ENCODE results near the gene PDE3B. TPM values are rescaled to one million over a fixed set of nuclear protein-coding genes. Genes with fewer than 3 reads are reported as not detected.
"Not testable (repeated sequence)": the region's sequence is repeated elsewhere in the genome, so short reads cannot be mapped to it uniquely, and the experiment has no call there.

Gene PDE3B
- 10 to 100 TPM; 13.0 to 17.8 (median 17.0) TPM for total RNA-seq

DNA sequence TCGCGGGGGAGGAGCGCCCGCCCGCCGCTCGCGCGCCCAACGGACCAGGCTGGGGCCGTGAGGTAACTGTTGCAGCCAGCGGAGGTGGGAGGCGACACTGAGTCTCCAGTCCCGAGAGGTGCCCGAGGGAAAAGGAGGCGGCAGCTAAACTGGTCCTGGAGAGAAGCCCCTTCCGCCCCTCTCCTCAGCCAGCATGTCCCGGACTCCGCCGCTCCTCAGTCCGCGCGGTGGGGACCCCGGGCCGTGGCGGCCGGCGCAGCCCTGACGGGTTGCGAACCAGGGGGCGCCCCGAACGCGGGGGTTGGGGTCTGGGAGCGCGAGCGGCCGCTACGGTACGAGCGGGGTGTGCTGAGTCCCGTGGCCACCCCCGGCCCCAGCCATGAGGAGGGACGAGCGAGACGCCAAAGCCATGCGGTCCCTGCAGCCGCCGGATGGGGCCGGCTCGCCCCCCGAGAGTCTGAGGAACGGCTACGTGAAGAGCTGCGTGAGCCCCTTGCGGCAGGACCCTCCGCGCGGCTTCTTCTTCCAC lies at the start of gene PDE3B:
PDE3B (plus strand) TSS at position 108 of the 529 bp plus-strand sequence; CDS start at position 380, 272 bp downstream.
- H3K36me3 Mint-ChIP-seq (ENCODE audit: insufficient read depth) = peaks cover 8% of the 10 kb centered on the region

DNA sequence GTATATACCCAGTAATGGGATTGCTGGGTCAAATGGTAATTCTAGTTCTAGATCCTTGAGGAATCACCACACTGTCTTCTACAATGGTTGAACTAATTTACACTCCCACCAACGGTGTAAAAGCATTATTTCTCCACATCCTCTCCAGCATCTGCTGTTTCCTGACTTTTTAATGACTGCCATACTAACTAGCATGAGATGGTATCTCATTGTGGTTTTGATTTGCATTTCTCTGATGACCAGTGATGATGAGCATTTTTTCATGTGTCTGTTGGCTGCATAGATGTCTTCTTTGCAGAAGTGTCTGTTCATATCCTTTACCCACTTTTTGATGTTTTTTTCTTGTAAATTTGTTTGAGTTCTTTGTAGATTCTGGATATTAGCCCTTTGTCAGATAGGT lies 48.3 kb upstream of the PDE3B start:
- Mint-ChIP-seq H3K4me1 (ENCODE audit: low read depth) (peaks cover 28% of the 10 kb centered on the region), H3K9me3 (peaks cover 13% of the 10 kb centered on the region), H3K36me3 (ENCODE audit: insufficient read depth) (peaks cover 42% of the 10 kb centered on the region)
- H3K27me3 Mint-ChIP-seq (ENCODE audit: low read depth); ATAC-seq; DNase-seq; H3K4me3 Mint-ChIP-seq: not testable (repeated sequence)

More for the DNA sequence above, at the start of gene PDE3B:
- Mint-ChIP-seq H3K9me3 (no peaks in the 10 kb centered on the region), H3K27me3 (ENCODE audit: low read depth) (no peaks in the 10 kb centered on the region), H3K4me1 (ENCODE audit: low read depth) (peaks cover 58% of the 10 kb centered on the region), H3K4me3 (peak within 1 kb of the TSS; percentile 82)
- ATAC-seq (peak; percentile 66), DNase-seq (peak; percentile 63)

DNA sequence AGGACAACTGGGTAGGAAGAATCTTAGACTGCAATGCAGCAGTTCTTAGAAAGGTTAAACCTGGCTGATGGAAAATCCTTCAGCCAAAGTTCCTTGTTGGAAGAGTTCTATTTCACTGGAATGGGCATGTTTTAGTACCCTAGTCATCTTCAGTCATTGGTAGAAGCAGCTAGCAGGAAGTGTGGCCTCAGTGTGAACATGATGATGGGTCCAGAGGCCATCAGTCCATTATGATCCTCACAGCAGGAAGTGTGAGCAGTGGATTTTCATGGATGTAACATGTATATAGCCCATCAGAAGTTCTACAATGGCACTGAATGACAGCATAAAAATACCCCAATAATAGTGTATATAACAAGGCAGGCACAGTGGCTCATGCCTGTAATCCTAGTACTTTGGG lies 35.9 kb upstream of the PDE3B start:
- ATAC-seq (no peak), DNase-seq (no peak)
- H3K36me3 Mint-ChIP-seq (ENCODE audit: insufficient read depth) = peaks cover 54% of the 10 kb centered on the region
- H3K4me3 Mint-ChIP-seq = no peak overlapping the region
- no peaks in the 10 kb centered on the region for H3K27me3 Mint-ChIP-seq (ENCODE audit: low read depth)
- peaks cover 16% of the 10 kb centered on the region for H3K4me1 Mint-ChIP-seq (ENCODE audit: low read depth)
- peaks cover 7% of the 10 kb centered on the region for H3K9me3 Mint-ChIP-seq

DNA sequence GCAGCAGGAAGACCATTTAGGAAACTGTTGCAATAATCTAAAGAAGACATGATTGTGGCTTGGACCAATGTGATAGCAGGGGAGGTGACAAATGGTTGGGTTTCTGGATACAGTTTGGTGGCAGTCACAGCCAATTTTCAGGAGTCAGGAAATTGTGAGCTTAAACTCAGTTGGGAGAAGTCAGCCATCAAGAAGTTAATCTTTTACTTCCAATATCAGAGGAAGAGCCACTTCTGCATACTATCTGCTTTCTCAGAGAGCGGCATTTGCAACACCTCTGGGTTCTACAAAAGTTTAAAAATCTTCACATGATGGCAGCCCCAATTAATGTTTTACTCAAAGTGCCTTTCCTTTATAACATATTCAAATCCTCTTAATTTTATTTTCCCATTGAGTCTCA lies 33.7 kb upstream of the PDE3B start:
- Mint-ChIP-seq H3K36me3 (ENCODE audit: insufficient read depth) (peaks cover 47% of the 10 kb centered on the region), H3K4me1 (ENCODE audit: low read depth) (peaks cover 30% of the 10 kb centered on the region), H3K4me3 (no peak overlapping the region), H3K9me3 (peaks cover 7% of the 10 kb centered on the region), H3K27me3 (ENCODE audit: low read depth) (no peaks in the 10 kb centered on the region)
- DNase-seq (no peak), ATAC-seq (no peak)

DNA sequence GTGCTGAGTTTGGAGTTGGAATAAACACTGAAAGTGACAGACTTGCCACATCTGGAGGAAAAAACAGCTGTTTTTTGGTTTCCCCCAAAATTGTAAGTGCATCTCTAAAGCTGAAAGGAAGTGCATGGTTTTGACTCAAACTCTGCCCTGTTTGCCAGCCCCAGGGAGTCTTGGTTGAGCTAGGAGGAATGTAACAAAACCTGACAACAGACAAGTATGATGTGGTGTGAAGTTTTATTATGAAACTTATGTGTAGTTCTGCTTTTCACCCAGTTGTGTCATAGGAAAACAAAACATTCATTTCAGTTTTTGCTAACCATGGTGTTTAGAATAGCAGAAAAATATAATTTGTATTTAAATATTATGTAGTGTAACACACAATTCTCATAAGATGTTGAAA lies 31.7 kb upstream of the PDE3B start:
- peak; percentile 67 to 87 for ATAC-seq

DNA sequence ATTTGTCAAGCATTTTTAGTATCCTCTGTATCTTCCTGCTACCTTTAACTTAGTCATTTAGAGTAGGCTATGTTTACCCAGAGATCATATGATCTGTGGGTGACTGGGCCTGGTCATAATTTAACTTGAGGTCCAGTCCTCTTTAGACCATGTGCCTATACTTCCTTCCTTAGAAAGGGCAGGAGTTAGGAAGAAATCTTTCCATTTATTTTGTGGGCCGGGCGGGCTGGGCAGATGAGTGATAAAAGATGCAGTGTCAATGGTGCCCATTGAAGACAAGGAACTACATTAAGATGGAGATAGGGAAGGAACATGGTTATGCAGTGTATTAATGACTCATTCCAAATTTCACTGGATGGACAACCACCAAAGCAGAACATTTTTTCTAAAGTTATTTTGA lies 30.9 kb upstream of the PDE3B start:
- no peaks in the 10 kb centered on the region for H3K27me3 Mint-ChIP-seq (ENCODE audit: low read depth)
- peaks cover 32% of the 10 kb centered on the region for H3K36me3 Mint-ChIP-seq (ENCODE audit: insufficient read depth)
- no peak overlapping the region for H3K4me3 Mint-ChIP-seq
- no peaks in the 10 kb centered on the region for H3K9me3 Mint-ChIP-seq
- ATAC-seq (no peak), DNase-seq (no peak)
- H3K4me1 Mint-ChIP-seq (ENCODE audit: low read depth) = peaks cover 39% of the 10 kb centered on the region

More for the DNA sequence above, 31.7 kb upstream of the PDE3B start:
- peaks cover 37% of the 10 kb centered on the region for H3K4me1 Mint-ChIP-seq (ENCODE audit: low read depth)
- peaks cover 4% of the 10 kb centered on the region for H3K9me3 Mint-ChIP-seq
- no peak overlapping the region for H3K4me3 Mint-ChIP-seq
- H3K36me3 Mint-ChIP-seq (ENCODE audit: insufficient read depth) = peaks cover 36% of the 10 kb centered on the region
- no peak for DNase-seq
- H3K27me3 Mint-ChIP-seq (ENCODE audit: low read depth) = no peaks in the 10 kb centered on the region

DNA sequence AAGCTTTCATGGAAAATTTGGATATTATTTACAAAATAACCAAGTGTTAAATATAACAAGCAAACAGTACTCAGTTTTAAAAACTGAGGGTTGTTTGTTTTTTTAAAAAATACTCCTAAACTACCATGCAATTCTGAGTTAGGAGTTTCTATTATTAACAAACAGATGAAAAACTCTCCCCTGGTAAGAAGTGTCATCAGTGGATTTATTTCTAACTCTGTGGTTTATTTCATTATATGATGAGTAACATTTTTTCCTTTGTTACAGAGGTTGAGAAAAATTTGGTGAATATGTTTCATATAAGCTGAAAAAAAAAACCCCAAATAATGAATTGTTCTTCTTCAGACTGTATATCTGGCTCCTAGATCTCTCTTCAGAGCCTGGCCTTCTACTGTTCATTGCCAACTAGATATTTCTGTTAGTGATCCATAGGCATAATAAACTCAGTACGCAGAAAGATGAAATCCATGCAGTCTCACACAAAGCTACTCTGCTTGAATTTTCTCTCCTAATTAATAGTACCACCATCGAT lies 29.4 kb upstream of the PDE3B start:
- H3K27me3 Mint-ChIP-seq (ENCODE audit: low read depth) = no peaks in the 10 kb centered on the region
- H3K9me3 Mint-ChIP-seq = no peaks in the 10 kb centered on the region
- DNase-seq (no peak), ATAC-seq (no peak)
- H3K4me3 Mint-ChIP-seq = no peak overlapping the region
- H3K36me3 Mint-ChIP-seq (ENCODE audit: insufficient read depth) = peaks cover 28% of the 10 kb centered on the region
- H3K4me1 Mint-ChIP-seq (ENCODE audit: low read depth) = peaks cover 46% of the 10 kb centered on the region

DNA sequence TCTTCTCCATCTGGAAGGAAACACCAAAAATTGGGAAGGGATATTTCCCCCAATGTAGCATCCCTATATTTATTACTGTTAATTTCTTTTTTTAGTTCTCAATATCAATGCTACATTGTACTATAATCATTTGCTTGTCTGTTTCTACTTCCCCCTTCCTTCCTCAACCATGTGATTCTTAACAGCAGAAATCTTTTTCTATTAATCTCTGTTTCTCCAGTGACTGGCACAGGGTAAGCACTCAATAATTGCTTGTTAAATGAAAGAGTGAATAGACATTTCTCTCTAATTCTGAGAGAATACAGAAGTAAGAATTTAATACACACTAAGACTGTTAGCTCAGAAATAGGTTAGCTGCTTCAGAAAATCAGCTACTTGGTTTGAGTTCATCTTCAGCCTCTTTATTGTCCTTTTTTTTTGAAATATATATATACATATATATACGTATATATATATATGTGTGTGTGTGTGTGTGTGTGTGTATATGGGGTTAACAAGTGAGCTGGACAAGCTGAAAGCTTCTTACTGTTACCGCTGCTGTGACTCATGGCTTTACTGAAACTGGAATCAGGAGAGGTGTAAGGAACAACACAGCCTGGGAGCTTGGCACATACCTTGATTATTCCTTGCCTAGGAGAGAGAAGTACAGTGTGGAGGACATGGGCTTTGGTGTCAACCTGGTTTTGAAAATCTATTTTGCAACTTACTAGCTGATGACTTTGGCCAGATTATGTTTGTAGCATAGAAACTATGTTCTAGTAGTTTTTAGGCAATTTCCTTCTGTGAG lies 26.2 kb upstream of the PDE3B start:
- ATAC-seq (no peak), DNase-seq (no peak)
- no peaks in the 10 kb centered on the region for H3K9me3 Mint-ChIP-seq
- no peak overlapping the region for H3K4me3 Mint-ChIP-seq
- H3K36me3 Mint-ChIP-seq (ENCODE audit: insufficient read depth) = peaks cover 8% of the 10 kb centered on the region
- peaks cover 42% of the 10 kb centered on the region for H3K4me1 Mint-ChIP-seq (ENCODE audit: low read depth)
- no peaks in the 10 kb centered on the region for H3K27me3 Mint-ChIP-seq (ENCODE audit: low read depth)

DNA sequence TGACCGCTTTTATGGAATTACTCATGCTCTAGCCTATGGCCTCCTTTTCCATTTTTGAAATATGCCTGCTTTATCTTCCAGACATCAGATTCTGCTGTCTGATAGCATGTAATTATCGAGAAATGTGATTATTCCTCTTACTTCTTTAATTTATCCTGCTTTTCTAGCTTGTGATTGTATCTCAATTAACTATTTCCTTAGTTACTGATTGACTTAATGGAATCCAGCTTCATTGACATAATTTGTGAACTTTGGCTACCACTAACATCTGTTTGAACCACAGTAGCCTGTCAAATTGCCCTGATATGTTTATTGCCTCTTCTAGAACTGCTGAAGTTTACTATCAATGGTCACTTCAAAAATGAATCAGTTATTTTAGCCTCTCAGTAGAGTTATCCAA lies 25.5 kb upstream of the PDE3B start:
- no peaks in the 10 kb centered on the region for H3K27me3 Mint-ChIP-seq (ENCODE audit: low read depth)
- DNase-seq (no peak), ATAC-seq (no peak)
- peaks cover 11% of the 10 kb centered on the region for H3K36me3 Mint-ChIP-seq (ENCODE audit: insufficient read depth)
- H3K4me3 Mint-ChIP-seq = no peak overlapping the region
- H3K4me1 Mint-ChIP-seq (ENCODE audit: low read depth) = peaks cover 45% of the 10 kb centered on the region
- no peaks in the 10 kb centered on the region for H3K9me3 Mint-ChIP-seq

DNA sequence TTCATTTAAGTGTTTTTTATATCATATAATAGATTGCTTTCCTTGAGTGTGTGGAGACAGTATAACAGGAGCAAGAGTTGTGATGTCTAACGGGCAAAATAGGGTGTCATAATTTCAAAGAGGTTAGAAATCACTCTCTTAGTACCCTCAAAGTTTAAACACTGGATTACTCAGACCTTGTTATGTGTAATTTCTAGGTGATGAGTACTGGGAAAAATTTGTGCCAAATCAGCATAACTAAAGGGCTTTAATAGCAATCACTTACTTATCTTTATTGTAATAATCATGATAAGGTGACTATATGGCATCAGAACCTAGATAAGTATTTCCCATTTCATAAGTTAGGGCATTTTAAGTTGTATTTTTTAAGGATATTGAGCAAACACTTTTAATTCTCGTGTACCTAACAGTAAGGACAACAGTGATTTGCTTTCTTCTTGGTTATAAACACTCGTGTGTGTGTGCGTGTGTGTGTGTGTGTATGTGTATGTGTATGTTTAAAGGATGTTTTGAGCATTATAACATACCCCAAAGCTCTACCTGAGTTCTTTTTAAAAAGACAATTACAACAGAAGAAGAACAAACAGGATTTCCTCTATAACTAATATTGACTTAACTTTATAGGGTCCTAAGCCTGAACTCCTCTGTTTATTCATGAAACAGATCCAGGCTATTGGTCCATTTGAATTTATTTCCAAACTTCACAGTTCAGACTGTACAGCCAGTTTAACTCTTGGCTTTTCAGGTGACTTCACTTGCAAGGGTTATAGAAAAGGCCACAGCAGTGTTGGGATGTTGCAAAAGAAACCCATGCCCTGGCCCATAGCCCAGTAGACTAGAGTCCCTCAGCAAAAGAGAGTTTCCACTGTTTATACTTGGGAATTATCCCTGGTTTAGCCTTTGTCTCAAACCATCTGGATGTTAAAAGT lies 23.7 kb upstream of the PDE3B start:
- Mint-ChIP-seq H3K4me3 (no peak overlapping the region), H3K9me3 (no peaks in the 10 kb centered on the region), H3K4me1 (ENCODE audit: low read depth) (peaks cover 41% of the 10 kb centered on the region), H3K27me3 (ENCODE audit: low read depth) (no peaks in the 10 kb centered on the region), H3K36me3 (ENCODE audit: insufficient read depth) (peaks cover 16% of the 10 kb centered on the region)
- ATAC-seq = peak; percentile 57 to 61
- DNase-seq = no peak

DNA sequence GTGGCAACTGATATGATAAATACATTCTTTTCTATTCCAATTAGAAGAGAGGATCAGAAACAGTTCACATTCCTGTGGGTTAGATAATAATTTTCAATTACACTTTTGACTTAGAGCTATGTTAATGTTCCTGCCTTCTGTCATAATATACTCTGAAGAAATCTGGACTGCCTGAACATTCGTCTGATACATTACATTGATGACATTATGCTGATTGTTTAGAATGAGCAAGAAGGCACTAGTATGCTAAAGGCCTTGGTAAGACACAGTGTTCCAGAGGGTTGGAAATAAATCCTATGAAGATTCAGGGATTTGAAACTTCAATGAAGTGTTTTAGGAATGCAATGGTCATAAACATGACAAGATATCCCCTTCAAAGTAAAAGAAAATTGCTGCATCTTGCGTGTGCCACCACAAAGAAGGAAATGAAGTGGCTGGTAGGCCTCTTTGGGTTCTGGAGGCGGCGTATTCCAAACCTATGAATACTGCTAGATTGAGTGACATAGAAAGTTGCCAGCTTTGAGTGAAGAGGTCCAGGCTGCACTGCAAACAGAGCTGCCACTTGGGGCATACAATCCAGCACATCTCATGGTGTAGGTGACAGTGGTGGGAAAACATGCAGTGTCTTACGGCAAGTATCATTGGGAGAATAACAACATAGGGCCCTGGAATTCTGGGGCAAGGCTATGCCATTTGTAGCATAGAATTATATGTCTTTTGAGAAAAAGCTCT lies 21.2 kb upstream of the PDE3B start:
- no peak overlapping the region for H3K4me3 Mint-ChIP-seq
- DNase-seq = no peak
- H3K4me1 Mint-ChIP-seq (ENCODE audit: low read depth) = peaks cover 57% of the 10 kb centered on the region
- no peaks in the 10 kb centered on the region for H3K27me3 Mint-ChIP-seq (ENCODE audit: low read depth)
- peaks cover 18% of the 10 kb centered on the region for H3K36me3 Mint-ChIP-seq (ENCODE audit: insufficient read depth)
- ATAC-seq = peak in 1 of 2 donors; percentile 32
- no peaks in the 10 kb centered on the region for H3K9me3 Mint-ChIP-seq

DNA sequence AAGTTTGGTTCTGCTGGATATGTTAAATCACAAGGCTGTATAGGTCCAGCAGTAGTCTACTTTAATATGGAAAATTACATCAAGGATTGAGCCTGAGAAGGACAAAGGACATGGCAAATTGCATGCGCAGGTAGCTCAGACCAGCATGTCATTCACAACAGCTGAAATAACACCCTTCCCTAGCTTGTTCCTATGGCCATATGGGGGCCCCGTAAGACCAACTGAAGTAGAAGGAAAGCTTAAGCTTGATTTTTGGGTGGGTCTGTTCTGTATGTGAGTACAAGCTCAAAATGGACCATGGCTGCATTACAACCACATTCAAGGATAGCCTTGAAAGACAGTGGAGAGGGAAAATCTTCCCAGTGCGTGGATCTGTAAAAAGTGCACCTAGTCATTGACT lies 20.6 kb upstream of the PDE3B start:
- peaks cover 15% of the 10 kb centered on the region for H3K36me3 Mint-ChIP-seq (ENCODE audit: insufficient read depth)
- no peak for ATAC-seq
- H3K4me1 Mint-ChIP-seq (ENCODE audit: low read depth) = peaks cover 58% of the 10 kb centered on the region
- H3K9me3 Mint-ChIP-seq = no peaks in the 10 kb centered on the region
- no peak overlapping the region for H3K4me3 Mint-ChIP-seq
- no peak for DNase-seq
- H3K27me3 Mint-ChIP-seq (ENCODE audit: low read depth) = no peaks in the 10 kb centered on the region

DNA sequence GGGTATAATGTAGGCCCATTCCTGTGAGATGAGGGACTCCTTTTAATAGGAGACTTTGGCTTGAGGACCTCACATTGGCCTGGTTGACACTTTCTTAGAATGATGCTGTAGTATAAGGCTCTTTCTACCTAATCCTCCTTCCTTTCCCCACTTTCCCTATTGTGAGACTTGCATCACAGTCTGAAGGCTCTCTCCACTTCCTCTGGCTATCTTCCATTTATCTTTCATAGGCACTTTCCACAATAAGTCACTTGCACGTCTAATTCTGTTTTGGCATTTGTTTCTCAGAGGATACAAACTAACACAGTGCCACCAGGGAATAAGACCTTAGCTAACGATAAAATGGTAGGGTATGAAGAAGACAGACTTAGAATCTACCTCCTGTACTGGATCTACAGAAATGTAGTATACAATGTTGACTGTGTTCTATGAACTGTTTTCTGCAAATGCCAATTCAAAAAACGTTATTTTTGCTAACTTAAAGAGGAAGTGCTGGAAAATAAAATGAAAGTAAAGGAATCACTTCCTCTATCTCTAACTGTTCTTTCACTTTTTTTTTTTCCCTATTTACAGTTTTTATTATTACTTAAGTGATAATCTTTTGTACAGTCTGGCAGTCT lies 17.9 kb upstream of the PDE3B start:
- H3K36me3 Mint-ChIP-seq (ENCODE audit: insufficient read depth) = peaks cover 14% of the 10 kb centered on the region
- no peak overlapping the region for H3K4me3 Mint-ChIP-seq
- no peak for DNase-seq
- no peaks in the 10 kb centered on the region for H3K9me3 Mint-ChIP-seq
- no peaks in the 10 kb centered on the region for H3K27me3 Mint-ChIP-seq (ENCODE audit: low read depth)
- no peak for ATAC-seq
- peaks cover 51% of the 10 kb centered on the region for H3K4me1 Mint-ChIP-seq (ENCODE audit: low read depth)
